GM19193 (cell line): ENCODE data around the gene BHLHA15.

Experiments used
- POLR2A ChIP-seq: IDR thresholded peaks from 4 replicates; pipeline ENCODE4 v1.6.1; 2011; ENCODE audit not compliant: insufficient read depth, insufficient read length; ENCODE audit errors: extremely low read depth

BHLHA15 gene

DNA sequence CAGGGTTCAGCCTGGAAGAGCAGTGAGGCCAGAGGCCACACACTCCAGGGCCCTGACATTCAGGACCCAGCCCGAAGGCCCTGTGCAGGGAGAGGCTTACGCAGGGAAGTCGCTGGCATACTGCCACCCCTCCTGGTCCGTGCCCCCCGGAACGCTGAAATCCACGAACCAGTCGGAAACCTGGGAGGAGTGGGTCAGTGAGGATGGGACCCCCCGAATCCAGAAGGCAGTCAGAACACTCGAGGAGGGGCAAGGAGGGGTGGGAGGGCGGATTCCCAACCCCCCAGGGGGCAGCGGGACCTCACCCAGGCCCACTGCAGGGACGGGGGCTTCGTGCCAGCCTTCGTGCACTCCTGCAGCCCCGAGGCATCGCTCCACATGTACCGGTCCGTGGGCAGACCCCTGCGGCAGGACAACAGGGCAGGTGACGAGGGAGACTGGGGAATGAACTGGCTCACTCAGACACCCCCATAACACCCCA, 13.5 kb downstream of the BHLHA15 start:
- no peak for TF ChIP-seq POLR2A

DNA sequence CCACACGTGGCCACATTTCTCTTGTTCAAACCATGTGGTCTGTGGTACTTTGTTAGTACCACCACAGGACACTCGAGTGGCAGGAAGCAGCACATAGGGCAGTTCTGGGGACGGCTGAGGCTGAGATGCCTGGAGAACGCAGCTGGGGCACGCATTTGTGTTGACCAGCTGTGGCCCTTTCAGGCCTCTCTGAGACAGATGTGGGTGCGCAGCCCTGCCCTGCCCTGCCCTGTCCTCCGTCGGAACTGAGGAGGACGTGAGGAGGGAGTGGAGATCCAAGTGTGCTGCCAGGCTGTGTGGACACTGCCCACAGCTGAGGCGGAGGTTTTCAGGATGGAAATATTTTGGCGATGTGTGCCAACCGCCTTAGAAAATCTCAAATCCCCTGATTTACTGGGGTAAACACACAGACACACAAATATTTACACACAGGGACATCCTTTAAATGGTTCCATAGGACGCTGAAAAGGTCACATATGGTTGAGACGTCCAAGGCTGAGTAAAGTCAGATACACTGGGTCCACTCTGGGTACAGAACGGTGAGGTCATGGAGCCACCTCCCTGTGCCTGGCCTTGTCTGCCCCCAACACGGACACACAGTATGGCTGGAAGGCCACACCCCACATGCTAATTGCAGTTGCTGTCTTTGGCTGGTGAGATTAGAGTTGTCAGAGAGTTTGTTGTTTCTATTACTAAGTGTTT, 14.8 kb downstream of the BHLHA15 start:
- TF ChIP-seq POLR2A, result no peak

DNA sequence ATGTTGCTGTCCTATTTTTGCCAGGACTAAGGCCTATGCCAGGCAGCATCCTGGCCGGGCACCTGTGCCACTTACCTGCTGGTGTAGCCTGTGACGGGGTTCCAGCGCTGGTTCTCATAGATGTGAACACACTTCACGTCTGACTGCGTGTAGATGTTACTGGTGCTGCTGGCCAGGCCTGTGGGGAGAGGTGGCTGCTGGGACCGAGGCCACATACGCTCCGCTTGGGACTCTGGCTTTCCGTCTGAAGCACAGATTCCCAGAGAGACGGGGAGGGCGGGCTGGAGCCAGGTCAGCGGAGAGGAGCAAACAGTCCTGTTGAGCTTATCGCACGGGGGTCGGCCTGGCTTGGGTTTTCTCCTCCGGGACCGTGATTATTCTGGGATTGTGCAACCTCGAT, 16.7 kb downstream of the BHLHA15 start:
- no peak for TF ChIP-seq POLR2A

DNA sequence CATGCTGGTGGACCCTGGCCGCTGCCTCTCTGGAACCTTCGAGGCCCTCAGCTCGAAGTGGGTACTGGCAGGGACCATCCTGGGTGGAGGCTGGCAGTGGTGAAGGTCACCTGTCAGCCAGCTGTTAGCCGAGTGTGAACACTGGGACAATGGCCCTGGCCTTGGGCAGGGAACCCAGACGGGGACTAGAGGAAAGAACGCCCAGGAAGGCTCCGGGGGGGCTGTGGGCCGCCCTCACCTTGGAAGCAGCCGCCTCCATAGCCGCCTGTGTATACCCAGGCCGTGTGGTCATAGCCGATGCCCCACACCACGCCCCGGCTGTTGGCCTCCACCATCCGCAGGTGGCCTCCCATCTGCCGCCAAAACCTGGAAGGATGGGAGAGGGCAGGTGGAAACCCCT, 17.6 kb downstream of the BHLHA15 start:
- TF ChIP-seq POLR2A, result no peak

DNA sequence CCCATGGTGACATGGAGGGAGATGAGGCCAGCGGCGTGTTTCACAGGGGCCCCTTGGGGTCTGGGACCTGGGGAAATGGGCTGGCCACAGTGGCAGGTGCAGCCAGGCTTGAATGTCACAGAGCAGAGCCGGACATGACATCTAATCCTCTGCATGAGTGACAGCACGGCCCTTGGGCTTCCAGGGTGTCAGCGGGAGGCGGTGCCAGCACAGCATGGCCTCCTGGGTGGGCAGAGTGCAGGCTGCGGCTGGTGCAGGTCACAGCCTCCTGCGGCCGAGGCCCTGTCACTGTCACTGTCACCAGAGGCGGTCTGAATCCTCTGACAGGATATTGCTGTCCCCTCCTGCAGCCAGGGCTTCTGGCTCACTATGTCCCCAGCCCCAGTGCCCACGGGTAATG, 18.2 kb downstream of the BHLHA15 start:
- TF ChIP-seq POLR2A, result no peak

DNA sequence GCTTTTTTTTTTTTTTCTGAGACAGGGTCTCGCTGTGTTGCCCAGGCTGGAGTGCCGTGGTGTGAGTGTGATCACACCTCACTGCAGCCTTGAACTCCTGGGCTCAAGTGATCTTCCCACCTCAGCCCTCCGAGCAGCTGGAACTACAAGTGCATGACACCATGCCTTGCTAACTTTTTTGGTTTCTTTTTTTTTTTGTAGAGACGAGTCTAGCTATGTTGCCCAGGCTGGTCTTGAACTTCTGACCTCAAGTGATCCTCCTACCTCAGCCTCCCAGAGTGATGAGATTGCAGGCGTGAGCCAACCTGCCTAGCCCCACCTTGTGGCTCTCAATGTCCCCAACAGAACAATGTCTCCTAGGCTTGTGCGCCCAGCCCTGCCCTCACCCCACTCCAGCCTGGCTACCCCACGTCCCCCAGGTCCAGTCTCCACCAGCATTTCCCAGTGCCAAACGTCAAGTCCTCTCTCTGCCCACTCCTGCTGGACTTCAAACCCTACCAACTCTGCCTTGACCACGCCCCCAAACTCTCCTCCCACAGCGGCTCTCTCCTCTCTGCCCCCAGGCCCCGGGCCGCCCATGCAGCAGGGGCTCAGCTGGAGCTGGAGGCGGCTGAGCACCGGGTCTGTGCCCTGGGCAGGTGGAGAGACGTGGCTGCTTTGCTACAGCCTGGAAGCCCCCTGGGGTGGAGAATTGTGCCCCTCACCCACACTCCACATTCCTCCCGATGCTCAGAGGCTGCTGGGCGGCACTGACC, 18.9 kb downstream of the BHLHA15 start:
- TF ChIP-seq POLR2A, result no peak

DNA sequence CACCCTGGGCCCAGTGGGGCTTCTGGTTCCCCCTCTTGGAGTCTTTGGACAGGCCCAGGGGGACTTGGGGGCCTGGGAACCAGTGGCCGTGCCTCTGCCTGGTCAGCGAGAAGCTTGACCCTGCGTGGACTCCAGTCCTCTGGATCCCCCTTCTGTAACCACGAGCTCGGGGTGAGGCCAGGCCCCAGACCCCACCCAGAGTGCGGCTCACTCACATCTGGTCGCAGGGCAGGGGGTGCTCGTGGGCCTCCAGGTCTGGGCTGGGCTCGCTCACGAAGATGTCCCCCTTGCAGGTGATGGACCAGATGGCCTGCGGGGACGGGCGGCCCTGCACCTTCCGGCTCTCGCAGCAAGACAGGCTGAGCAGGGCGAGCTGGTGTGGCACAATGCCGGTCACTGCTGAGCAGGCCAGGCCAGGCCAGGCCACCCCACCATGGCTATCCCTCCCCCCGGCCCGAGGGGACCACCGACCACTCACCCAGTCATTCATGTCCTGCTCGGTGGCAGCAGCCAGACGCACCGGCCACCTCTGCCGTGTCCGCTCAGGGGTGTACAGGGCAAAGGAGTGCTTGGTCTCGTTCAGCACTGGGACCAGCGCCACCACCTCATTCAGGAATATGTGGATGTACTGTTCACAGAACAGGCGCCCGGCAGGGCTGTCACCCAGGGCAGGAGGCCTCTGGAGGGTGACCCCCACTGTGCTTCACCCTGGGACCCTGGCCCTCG, 19.7 kb downstream of the BHLHA15 start:
- TF ChIP-seq POLR2A, result no peak

DNA sequence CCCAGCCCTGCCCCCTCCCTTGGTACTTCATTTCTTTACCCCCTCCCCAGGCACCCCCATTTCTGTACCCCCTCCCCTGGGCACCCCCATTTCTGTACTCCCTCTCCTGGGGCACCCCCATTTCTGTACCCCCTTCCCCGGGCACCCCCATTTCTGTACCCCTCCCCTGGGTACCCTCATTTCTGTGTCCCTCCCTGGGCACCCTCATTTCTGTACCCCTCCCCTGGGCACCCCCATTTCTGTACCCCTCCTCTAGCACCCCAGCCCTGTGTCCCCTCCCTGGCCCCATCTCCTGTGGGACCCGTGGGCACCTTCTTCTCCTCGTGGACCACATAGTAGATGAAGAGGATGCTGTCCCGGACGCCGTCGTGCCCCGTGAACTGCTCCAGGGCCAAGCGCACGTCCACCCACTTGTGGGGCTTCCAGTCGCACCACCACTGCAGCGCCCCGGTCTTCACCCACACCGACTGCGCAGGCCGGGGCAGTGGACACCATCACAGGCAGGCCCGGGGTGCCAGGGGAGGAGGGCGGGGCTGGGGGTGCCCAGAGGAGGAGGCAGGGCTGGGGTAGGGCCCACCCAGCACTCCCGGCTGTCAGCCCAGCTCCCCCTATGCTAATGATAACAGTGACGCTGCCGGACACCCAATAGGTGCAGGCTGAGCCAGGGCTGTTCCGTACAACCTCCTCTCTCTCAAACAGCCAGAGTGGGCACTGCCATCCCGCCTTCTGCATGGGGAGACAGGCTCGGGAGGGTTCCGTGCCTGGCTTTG, 20.4 kb downstream of the BHLHA15 start:
- TF ChIP-seq POLR2A, result no peak

DNA sequence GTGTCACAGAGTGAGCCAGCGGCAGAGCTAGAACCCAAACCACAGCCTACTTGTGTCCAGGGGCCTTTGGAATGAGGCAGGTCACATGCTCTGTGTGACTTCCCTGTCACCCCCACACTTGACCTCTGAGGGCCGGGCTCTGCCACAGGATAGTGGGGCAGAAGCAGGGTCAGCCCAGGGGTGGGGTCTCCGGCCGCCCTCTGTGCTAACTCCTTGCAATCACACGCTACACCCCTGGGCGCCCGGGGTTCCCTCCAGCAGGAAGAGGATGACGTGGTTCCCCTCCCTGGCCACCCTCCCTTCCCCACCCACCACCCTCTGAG, 21.0 kb downstream of the BHLHA15 start:
- no peak for TF ChIP-seq POLR2A

DNA sequence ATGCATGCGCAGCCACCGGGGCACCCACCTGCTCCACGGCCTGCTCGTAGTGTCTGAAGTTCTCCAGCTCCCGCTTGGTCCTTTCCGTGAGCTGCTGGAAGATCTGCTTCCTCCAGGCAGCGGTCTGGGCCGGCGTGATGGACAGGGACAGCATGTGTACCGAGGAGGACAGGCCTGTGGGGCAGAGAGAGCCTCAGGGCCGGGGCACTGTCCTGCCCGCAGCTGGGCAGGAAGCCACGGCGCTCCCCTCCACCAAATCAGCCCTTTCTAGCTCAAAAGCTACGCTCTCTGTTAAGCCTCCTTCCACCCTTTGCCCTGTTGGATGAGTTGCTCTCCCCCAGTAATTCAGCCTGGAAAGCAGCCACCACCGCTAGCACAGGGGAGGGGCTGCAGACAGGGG, 21.6 kb downstream of the BHLHA15 start:
- no peak for TF ChIP-seq POLR2A

DNA sequence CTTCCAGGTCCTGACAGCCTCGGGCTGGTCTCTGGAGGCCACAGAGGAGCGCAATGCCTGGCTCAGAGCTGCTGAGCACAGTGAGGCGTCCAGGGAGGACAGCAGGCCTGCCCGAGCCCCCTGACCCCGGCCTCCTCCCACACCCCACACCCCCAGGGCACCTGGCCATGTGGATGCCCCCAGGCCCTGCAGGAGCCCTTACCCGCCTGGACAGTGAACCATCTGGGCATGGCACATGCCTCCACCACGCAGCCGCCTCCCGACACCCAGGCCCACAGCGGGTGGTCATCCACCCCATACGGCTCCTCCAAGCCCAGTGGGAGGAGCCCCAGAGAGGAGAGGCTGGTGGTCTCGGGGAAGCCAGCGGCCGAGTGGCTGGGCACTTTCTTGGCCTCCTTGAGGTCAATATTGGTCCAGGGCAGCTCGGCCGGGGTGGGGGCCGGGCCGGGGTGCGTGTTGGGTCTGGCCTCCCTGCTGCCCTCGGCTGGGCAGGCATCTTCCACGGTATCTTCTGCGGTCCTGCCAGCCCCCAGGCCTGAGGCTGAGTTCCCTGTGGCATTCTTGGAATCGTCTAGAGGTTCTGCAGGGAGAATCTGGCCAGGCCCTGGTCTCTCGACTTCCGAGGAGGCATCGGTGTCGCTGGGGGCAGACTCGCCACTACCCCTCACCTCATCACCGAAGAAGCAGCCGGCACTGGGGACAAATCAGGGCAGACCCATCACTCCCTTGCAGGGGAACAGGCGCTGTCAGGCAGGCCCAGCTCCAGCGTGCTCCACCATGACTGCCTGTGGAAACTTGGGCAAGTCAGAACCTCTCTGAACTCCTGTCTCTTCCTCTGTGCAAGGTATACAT, 22.2 kb downstream of the BHLHA15 start:
- TF ChIP-seq POLR2A, result no peak

DNA sequence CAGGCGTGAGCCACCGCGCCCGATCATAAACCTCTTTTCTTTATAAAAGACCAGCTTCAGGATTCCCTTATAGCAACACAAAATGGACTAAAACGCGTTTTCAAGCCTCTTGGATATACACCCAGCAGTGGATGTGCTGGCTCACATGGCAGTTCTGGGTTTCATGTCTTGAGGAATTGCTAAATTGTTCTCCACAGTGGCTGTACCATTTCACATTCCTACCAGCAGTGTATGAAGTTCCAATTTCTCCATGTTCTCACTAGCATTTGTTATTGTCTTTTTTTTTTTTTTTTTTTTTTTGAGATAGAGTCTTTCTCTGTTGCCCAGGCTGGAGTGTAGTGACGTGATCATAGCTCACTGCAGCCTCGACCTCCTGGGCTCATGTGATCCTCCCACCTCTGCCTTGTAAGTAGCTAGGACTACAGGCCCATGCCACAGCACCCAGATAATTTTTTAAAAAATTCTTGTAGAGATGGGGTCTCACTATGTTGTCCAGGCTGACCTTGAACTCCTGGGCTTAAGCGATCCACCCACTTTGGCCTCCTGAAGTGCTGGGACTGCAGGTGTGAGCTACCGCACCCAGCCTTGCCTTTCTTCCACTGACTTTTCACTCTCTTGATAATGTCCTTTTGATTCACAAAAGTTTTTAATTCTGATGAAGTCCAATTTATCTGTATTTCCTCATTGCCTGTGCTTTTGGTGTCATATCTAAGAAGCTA, 23.3 kb downstream of the BHLHA15 start:
- no peak for TF ChIP-seq POLR2A

DNA sequence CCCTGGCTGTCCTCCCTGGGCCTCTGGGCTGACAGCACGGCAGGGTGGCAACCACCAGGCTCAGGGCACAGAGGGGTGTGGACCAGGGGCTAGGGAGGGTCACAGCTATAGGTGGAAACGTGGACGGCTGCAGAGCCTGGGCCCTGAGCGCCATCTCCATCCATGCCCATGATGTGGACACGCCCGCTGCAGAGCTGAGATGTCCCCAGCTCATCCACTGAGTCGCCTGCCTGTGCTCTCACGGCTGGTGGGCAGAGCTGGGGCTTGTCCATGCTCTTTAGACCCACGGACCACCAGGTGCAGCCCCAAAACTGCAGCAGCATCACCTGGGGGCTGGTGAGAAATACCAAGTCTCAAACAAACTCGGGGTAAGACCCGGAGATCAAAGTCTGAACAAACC, 24.7 kb downstream of the BHLHA15 start:
- no peak for TF ChIP-seq POLR2A
